Activated naive CD4-positive, alpha-beta T cell treated with anti-CD3 and anti-CD28 coated beads for 36 hours (primary cell): Measurements from ENCODE around the gene EFNA5. TPM values are rescaled to one million over a fixed set of nuclear protein-coding genes. Genes with fewer than 3 reads are reported as not detected.

Experiments used
- CTCF ChIA-PET: fragments of 350-600 bp; sonication (Branson Sonifier 250); formaldehyde crosslinking; loops from one replicate; lab custom pipeline; 2021; ENCODE audit warnings: antibody characterized with exemption; lab: Charles Lee
- DNase-seq: peaks from one replicate; pipeline ENCODE4 v3.0.0-alpha.2; 2020
- H3K27ac Mint-ChIP-seq: one replicate; pipeline ENCODE4 v1.8.0; 2021; ENCODE audit warnings: mild to moderate bottlenecking, mixed read lengths
- H3K27me3 Mint-ChIP-seq: one replicate; pipeline ENCODE4 v1.8.0; 2021; ENCODE audit warnings: low read depth, mixed read lengths
- H3K36me3 Mint-ChIP-seq: one replicate; pipeline ENCODE4 v1.8.0; 2021; ENCODE audit warnings: low read depth, mixed read lengths
- H3K4me1 Mint-ChIP-seq: one replicate; pipeline ENCODE4 v1.8.0; 2021; ENCODE audit warnings: low read depth, mixed read lengths
- H3K4me3 Mint-ChIP-seq: one replicate; pipeline ENCODE4 v1.8.0; 2021; ENCODE audit warnings: mild to moderate bottlenecking, moderate library complexity, mixed read lengths
- H3K9me3 Mint-ChIP-seq: one replicate; pipeline ENCODE4 v1.8.0; 2021; ENCODE audit warnings: mixed read lengths
- intact Hi-C: fragments of 100-400 bp; cut with micrococcal nuclease; formaldehyde crosslinking; loops from one replicate; pipeline ENCODE4 v1.15.1; 2023
- total RNA-seq, 2 experiments: library from RNA; stranded (reverse); gene quantifications; one replicate each; pipeline ENCODE4 v1.2.3, GENCODE V29; 2021

The EFNA5 gene
- total RNA-seq, 2 experiments from 2014 or later = not detected

GRCh38 chr5:107403228-107403953, 267.3 kb downstream of the EFNA5 start:
- Mint-ChIP-seq H3K4me1 (no peaks in the 10 kb centered on the region), H3K27ac (no peak overlapping the region), H3K27me3 (peaks cover 9% of the 10 kb centered on the region), H3K36me3 (no peaks in the 10 kb centered on the region), H3K4me3 (no peak overlapping the region), H3K9me3 (no peaks in the 10 kb centered on the region)
- CTCF ChIA-PET = no interaction called here
- DNase-seq = no peak
- intact Hi-C loops = no loop called here

GRCh38 chr5:107402434-107403227, 268.1 kb downstream of the EFNA5 start:
- intact Hi-C loops = no loop called here
- H3K36me3 Mint-ChIP-seq = no peaks in the 10 kb centered on the region

GRCh38 chr5:107401470-107402122, 269.1 kb downstream of the EFNA5 start:
- Mint-ChIP-seq H3K9me3 (no peaks in the 10 kb centered on the region), H3K4me1 (no peaks in the 10 kb centered on the region), H3K4me3 (no peak overlapping the region), H3K27ac (no peak overlapping the region), H3K36me3 (no peaks in the 10 kb centered on the region), H3K27me3 (peaks cover 12% of the 10 kb centered on the region)
- intact Hi-C loops = no loop called here
- CTCF ChIA-PET = no interaction called here
- DNase-seq = no peak

More at GRCh38 chr5:107402434-107403227, 268.1 kb downstream of the EFNA5 start:
- no peak overlapping the region for H3K27ac Mint-ChIP-seq
- no peak for DNase-seq
- no peak overlapping the region for H3K4me3 Mint-ChIP-seq
- no peaks in the 10 kb centered on the region for H3K9me3 Mint-ChIP-seq
- H3K27me3 Mint-ChIP-seq = peaks cover 14% of the 10 kb centered on the region
- H3K4me1 Mint-ChIP-seq = no peaks in the 10 kb centered on the region
- CTCF ChIA-PET = no interaction called here

- H3K36me3 Mint-ChIP-seq = no peaks in the 10 kb centered on the region
- no peak overlapping the region for H3K4me3 Mint-ChIP-seq
- H3K9me3 Mint-ChIP-seq = no peaks in the 10 kb centered on the region
- peaks cover 12% of the 10 kb centered on the region for H3K27me3 Mint-ChIP-seq
- CTCF ChIA-PET = no interaction called here
- no peaks in the 10 kb centered on the region for H3K4me1 Mint-ChIP-seq
- H3K27ac Mint-ChIP-seq = no peak overlapping the region
- intact Hi-C loops = no loop called here
- DNase-seq = no peak
Measured at GRCh38 chr5:107400328-107400727, 270.4 kb downstream of the EFNA5 start.

GRCh38 chr5:107398703-107399102, 272.0 kb downstream of the EFNA5 start:
- DNase-seq = no peak
- CTCF ChIA-PET = no interaction called here
- intact Hi-C loops = no loop called here
- Mint-ChIP-seq H3K36me3 (no peaks in the 10 kb centered on the region), H3K4me1 (no peaks in the 10 kb centered on the region), H3K27me3 (peaks cover 12% of the 10 kb centered on the region), H3K4me3 (no peak overlapping the region), H3K9me3 (no peaks in the 10 kb centered on the region), H3K27ac (no peak overlapping the region)

- Mint-ChIP-seq H3K27me3 (peaks cover 12% of the 10 kb centered on the region), H3K27ac (no peak overlapping the region), H3K4me1 (no peaks in the 10 kb centered on the region), H3K36me3 (no peaks in the 10 kb centered on the region), H3K4me3 (no peak overlapping the region), H3K9me3 (no peaks in the 10 kb centered on the region)
- intact Hi-C loops = no loop called here
- CTCF ChIA-PET = no interaction called here
- DNase-seq = no peak
Measured at GRCh38 chr5:107396351-107396690, 274.4 kb downstream of the EFNA5 start.

- intact Hi-C loops = no loop called here
- H3K4me1 Mint-ChIP-seq = no peaks in the 10 kb centered on the region
- H3K36me3 Mint-ChIP-seq = no peaks in the 10 kb centered on the region
- no peaks in the 10 kb centered on the region for H3K9me3 Mint-ChIP-seq
- peaks cover 12% of the 10 kb centered on the region for H3K27me3 Mint-ChIP-seq
- H3K27ac Mint-ChIP-seq = no peak overlapping the region
- no peak overlapping the region for H3K4me3 Mint-ChIP-seq
- CTCF ChIA-PET = no interaction called here
- no peak for DNase-seq
Measured at GRCh38 chr5:107395632-107396350, 274.9 kb downstream of the EFNA5 start.

- Mint-ChIP-seq H3K36me3 (no peaks in the 10 kb centered on the region), H3K9me3 (no peaks in the 10 kb centered on the region), H3K27ac (no peak overlapping the region), H3K27me3 (peaks cover 6% of the 10 kb centered on the region), H3K4me1 (peaks cover 6% of the 10 kb centered on the region), H3K4me3 (no peak overlapping the region)
- CTCF ChIA-PET = no interaction called here
- DNase-seq = no peak
- intact Hi-C loops = no loop called here
Measured at GRCh38 chr5:107393851-107394250, 276.9 kb downstream of the EFNA5 start.

DNA sequence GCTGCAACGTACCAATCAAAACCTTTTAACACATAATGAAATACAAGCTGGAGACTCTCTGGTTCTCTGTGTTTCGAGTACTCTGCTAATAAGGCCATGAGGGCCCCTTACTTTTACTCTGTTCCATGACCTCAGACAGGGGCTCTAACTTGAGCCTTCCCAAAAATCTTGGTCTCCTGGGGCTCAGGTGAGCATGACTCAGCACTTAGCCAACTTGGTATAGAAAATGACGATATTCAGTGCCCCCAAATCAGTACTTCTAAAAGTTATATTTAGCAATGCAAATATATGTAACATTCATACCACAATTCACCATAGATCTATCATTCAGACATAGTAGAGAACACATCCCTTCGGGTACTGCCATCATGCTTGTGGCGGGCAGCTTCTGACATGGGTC, 278.9 kb downstream of the EFNA5 start:
- CTCF ChIA-PET = no interaction called here
- intact Hi-C loops = no loop called here
- no peaks in the 10 kb centered on the region for H3K9me3 Mint-ChIP-seq
- H3K4me3 Mint-ChIP-seq = no peak overlapping the region
- H3K27ac Mint-ChIP-seq = no peak overlapping the region
- no peaks in the 10 kb centered on the region for H3K36me3 Mint-ChIP-seq
- no peaks in the 10 kb centered on the region for H3K27me3 Mint-ChIP-seq
- peaks cover 18% of the 10 kb centered on the region for H3K4me1 Mint-ChIP-seq
- DNase-seq = no peak

GRCh38 chr5:107389775-107390148, 281.0 kb downstream of the EFNA5 start:
- Mint-ChIP-seq H3K36me3 (no peaks in the 10 kb centered on the region), H3K4me3 (no peak overlapping the region), H3K27me3 (no peaks in the 10 kb centered on the region), H3K4me1 (peaks cover 18% of the 10 kb centered on the region), H3K9me3 (no peaks in the 10 kb centered on the region), H3K27ac (no peak overlapping the region)
- DNase-seq = no peak
- intact Hi-C loops = loop anchor here (2.0 to 5.0 kb wide), 5 partner anchors 98 to 283 kb away; no protein-coding TSS in a partner anchor
- CTCF ChIA-PET = no interaction called here

DNA sequence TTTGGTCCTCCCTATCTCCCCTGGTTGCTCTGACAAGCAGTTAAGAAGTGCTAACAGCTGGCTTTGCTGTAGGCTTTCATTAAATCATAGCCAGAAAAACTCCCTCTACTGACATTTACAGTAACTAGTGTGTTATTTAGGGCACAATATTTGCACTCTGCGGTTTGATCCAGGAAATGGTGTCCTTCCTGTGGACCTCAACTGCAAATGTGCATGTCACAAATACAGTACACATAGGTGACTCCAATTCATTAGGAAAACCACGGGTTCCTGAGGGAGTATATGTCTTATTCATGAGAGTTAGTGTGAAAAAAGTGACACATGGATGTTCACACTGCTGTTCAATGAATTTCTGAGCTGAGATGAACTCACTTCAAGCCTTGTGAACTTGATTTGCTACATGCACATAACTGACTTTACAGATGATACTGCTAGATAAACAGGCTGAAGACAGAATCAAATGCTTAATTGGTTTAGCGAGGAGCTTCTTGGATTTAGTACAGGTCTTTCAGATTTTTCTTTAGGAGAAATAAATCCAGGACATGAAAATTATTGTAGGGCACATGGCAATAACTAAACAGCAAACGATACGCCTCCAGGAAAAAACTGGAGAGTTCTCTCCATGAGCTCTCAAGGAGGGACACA, 281.5 kb downstream of the EFNA5 start:
- intact Hi-C loops = loop anchor here (2.0 to 5.0 kb wide), 5 partner anchors 98 to 284 kb away; no protein-coding TSS in a partner anchor
- H3K4me3 Mint-ChIP-seq = no peak overlapping the region
- peaks cover 18% of the 10 kb centered on the region for H3K4me1 Mint-ChIP-seq
- H3K36me3 Mint-ChIP-seq = no peaks in the 10 kb centered on the region
- H3K27me3 Mint-ChIP-seq = no peaks in the 10 kb centered on the region
- CTCF ChIA-PET = no interaction called here
- DNase-seq = peak; percentile 19
- no peaks in the 10 kb centered on the region for H3K9me3 Mint-ChIP-seq
- H3K27ac Mint-ChIP-seq = no peak overlapping the region
